Tibial artery (tissue), 4 donors: ENCODE measurements around the gene IGSF6.

Experiments used
- DNase-seq, 2 donors: peaks; one replicate each; pipeline ENCODE4 v3.0.0-alpha.2; 2019
- H3K27ac ChIP-seq, 2 donors: fragments of 200-600 bp; sonication (generic) in 1 of 2; 1 replicate in 1 of 2; 2 replicates in 1 of 2; pipeline ENCODE4 v1.5.1; 2018 to 2019; ENCODE audit warnings: mild to moderate bottlenecking in 1 of 2
- H3K27me3 ChIP-seq, 2 donors: fragments of 200-600 bp; sonication (generic) in 1 of 2; one replicate each; pipeline versions ENCODE4 v1.5.1 to v1.6.0; 2016 to 2019
- H3K36me3 ChIP-seq, 3 donors: fragments of 200-600 bp; sonication (generic) in 2 of 3; one replicate each; pipeline ENCODE4 v1.5.1; 2016 to 2019; ENCODE audit warnings: mild to moderate bottlenecking in 2 of 3
- H3K4me1 ChIP-seq, 4 donors: fragments of 200-600 bp; sonication (generic) in 2 of 4; 1 replicate in 3 of 4; 2 replicates in 1 of 4; pipeline ENCODE4 v1.5.1; 2016 to 2019
- H3K4me3 ChIP-seq, 2 donors: fragments of 200-600 bp; sonication (generic) in 1 of 2; 1 replicate in 1 of 2; 2 replicates in 1 of 2; pipeline ENCODE4 v1.5.1; 2018 to 2019; ENCODE audit warnings: mild to moderate bottlenecking in 2 of 2
- H3K9me3 ChIP-seq, 3 donors: fragments of 200-600 bp; sonication (generic) in 1 of 3; one replicate each; pipeline ENCODE4 v1.5.1; 2016 to 2019
- intact Hi-C: fragments of 100-400 bp; cut with DNase I; formaldehyde crosslinking; loops from one replicate; pipeline ENCODE4 v1.15.0; 2023; ENCODE audit warnings: low total_unique reads
- TF ChIP-seq, protein P1 (sequence below), 2 experiments: fragments of 200-600 bp in 1 of 2; fragments of 450-650 bp in 1 of 2; IDR thresholded peaks; one replicate each; pipeline ENCODE4 v1.5.1; 2017 to 2019; ENCODE audit warnings: antibody characterized with exemption in 2 of 2, mild to moderate bottlenecking in 1 of 2, moderate library complexity in 1 of 2

IGSF6 gene

DNA sequence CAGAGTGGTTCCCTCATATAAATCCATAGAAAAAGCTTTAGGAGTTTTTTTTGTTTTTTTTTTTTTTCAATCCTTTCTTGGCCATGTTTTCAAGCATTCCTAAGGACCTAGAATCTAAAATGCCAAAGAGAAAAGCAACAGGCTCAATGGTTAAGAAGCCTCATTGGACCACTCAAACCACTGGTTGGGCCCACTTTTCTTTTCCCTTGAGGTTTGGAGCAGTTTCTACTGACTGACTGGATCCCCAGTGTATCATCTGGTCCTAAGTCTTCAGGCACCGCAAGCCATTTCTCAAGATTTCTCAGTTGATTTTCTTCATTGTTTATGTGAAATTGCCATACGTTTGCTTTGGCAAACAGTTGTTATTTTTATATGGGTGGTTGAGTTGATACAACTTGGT, 38.6 kb downstream of the IGSF6 start:
- Histone ChIP-seq H3K27me3 (no peaks in the 10 kb centered on the region), H3K36me3 (peaks cover 0 to 5% (median 2%) of the 10 kb centered on the region in 3 donors), H3K9me3 (no peaks in the 10 kb centered on the region), H3K4me3 (no peak overlapping the region), H3K27ac (no peak overlapping the region), H3K4me1 (peaks cover 0 to 32% (median 8%) of the 10 kb centered on the region in 4 donors)
- TF ChIP-seq, protein P1, sequence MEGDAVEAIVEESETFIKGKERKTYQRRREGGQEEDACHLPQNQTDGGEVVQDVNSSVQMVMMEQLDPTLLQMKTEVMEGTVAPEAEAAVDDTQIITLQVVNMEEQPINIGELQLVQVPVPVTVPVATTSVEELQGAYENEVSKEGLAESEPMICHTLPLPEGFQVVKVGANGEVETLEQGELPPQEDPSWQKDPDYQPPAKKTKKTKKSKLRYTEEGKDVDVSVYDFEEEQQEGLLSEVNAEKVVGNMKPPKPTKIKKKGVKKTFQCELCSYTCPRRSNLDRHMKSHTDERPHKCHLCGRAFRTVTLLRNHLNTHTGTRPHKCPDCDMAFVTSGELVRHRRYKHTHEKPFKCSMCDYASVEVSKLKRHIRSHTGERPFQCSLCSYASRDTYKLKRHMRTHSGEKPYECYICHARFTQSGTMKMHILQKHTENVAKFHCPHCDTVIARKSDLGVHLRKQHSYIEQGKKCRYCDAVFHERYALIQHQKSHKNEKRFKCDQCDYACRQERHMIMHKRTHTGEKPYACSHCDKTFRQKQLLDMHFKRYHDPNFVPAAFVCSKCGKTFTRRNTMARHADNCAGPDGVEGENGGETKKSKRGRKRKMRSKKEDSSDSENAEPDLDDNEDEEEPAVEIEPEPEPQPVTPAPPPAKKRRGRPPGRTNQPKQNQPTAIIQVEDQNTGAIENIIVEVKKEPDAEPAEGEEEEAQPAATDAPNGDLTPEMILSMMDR (IDR thresholded peaks at IDR 0.05): no peak
- intact Hi-C loops: no loop called here
- DNase-seq: no peak

DNA sequence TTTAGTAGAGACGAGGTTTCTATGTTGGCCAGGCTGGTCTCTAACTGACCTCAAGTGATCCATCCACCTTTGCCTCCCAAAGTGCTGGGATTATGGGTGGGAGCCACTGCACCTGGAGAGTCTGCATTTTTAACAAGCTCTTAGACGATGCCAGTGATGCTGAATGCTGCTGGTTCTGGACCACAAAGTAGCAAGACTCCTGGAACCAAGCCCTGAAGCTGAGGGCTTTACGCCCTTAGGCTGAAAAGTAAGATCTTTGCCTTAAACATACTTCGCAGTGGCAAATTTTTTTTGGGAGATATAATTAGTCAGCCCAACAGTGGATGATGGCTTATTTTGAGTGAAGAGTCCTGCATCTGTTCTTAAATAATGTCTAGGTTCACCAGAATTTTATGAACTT, 39.0 kb downstream of the IGSF6 start:
- Histone ChIP-seq H3K27ac (no peak overlapping the region), H3K27me3 (no peaks in the 10 kb centered on the region), H3K4me3 (no peak overlapping the region), H3K9me3 (no peaks in the 10 kb centered on the region), H3K4me1 (peaks cover 0 to 37% (median 9%) of the 10 kb centered on the region in 4 donors), H3K36me3 (peaks cover 0 to 3% (median 0%) of the 10 kb centered on the region in 3 donors)
- DNase-seq: no peak
- intact Hi-C loops: no loop called here
- TF ChIP-seq, protein P1 (IDR thresholded peaks at IDR 0.05): no peak

DNA sequence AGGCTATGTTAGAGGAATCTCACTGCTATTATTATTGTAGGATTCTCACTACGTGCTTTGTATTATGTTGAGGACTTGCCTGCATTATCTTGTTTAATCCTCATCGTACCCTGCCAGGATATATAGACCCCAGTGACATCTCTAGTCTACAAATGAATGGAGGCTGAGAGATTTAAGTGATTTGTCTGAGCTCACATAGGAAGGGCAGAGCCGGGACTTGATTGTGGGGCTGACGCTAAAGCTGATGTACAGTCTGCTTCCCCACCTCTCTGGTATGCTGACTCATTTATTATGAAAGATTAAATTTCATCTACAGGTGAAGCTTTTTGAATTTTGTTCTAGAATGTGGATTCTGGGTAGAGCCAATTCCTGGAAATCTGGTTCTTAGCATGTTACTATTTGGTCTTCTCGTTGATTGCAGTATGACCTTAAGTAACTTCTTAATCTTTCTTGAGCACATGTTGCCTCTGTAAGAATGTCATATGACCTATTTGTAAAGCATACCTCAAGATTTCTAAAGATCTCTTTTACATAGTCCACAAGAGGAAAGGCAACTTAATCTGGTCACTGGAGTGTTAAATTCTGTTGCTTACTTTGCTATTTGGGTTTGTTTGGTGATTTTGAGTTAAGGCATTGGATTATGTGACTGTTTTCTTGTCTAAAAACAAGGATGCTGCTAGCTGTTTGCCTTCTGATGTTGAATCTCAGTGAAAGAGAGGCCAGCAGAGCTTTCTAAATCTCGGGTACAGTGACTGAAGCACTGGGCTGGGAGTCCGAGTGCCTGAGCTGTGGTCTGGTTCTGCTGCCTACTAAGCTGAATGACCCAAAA, 40.6 kb downstream of the IGSF6 start:
- DNase-seq: no peak
- Histone ChIP-seq H3K36me3 (no peaks in the 10 kb centered on the region), H3K4me3 (no peak overlapping the region), H3K27ac (no peak overlapping the region), H3K4me1 (peaks cover 0 to 41% (median 11%) of the 10 kb centered on the region in 4 donors), H3K27me3 (no peaks in the 10 kb centered on the region), H3K9me3 (no peaks in the 10 kb centered on the region)
- TF ChIP-seq, protein P1 (IDR thresholded peaks at IDR 0.05): no peak
- intact Hi-C loops: no loop called here

DNA sequence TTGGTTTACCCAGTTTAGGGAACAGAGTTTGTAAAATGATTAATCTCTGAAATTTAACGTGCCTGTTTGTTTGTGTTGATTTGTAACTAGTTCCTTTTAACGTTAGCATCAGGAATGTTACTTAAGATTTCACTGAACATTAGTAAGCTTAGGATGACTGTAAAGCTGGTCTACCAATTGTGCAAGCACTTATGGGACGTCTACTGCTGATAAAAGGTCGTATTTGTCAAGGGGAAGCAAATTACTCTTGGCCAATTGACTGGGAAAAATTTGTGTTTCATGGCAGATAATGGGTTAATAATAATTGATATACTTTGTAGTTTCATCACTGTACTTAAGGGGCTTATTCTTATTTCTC, 41.2 kb downstream of the IGSF6 start:
- Histone ChIP-seq H3K27me3 (no peaks in the 10 kb centered on the region), H3K36me3 (no peaks in the 10 kb centered on the region)

DNA sequence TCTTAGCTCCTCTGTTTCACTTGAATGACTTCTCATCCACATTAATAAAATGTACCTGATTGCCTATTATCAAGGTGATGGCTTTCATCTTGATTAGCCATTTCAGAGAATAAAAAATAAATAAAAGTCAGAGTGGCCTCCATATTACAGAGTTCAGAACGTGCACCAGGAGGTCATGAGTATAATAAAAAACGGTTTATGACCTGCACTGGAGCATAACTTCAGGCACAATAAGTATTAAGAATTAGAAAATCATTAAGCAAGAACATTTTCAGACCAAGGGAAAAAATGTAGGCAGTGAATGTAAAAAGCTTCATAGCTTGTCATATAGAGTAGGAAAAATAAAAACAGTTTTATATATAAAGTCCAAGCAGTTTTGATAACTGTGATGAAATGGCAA, 41.6 kb downstream of the IGSF6 start:
- Histone ChIP-seq H3K9me3 (no peaks in the 10 kb centered on the region), H3K4me1 (peaks cover 0 to 44% (median 11%) of the 10 kb centered on the region in 4 donors), H3K27ac (no peak overlapping the region), H3K27me3 (no peaks in the 10 kb centered on the region), H3K4me3 (no peak overlapping the region), H3K36me3 (no peaks in the 10 kb centered on the region)
- intact Hi-C loops: no loop called here
- DNase-seq: no peak
- TF ChIP-seq, protein P1 (IDR thresholded peaks at IDR 0.05): no peak

More for the DNA sequence above, 41.2 kb downstream of the IGSF6 start:
- TF ChIP-seq, protein P1 (IDR thresholded peaks at IDR 0.05): no peak
- no peak for DNase-seq
- Histone ChIP-seq H3K4me1 (peaks cover 0 to 41% (median 11%) of the 10 kb centered on the region in 4 donors), H3K4me3 (no peak overlapping the region), H3K27ac (no peak overlapping the region), H3K9me3 (no peaks in the 10 kb centered on the region)
- intact Hi-C loops: no loop called here
